SU-DHL-6 (cell line): ENCODE data around the gene CTNND2.

ENCODE experiments used
- EZH2phosphoT487 ChIP-seq: fragments of 200-600 bp; sonication (generic), shearing (Covaris generic); conservative IDR thresholded peaks from 2 replicates; pipeline ENCODE4 v1.6.1; 2018; ENCODE audit warnings: mild to moderate bottlenecking, antibody characterized with exemption, low read length, moderate library complexity, mixed read lengths
- TF ChIP-seq, protein P1 (sequence below): fragments of 200-600 bp; sonication (generic); IDR thresholded peaks from one replicate; pipeline ENCODE4 v1.5.1; 2017; ENCODE audit warnings: antibody characterized with exemption, mild to moderate bottlenecking, low read length, moderate library complexity; ENCODE audit not compliant: insufficient read depth, poor library complexity, severe bottlenecking

DNA sequence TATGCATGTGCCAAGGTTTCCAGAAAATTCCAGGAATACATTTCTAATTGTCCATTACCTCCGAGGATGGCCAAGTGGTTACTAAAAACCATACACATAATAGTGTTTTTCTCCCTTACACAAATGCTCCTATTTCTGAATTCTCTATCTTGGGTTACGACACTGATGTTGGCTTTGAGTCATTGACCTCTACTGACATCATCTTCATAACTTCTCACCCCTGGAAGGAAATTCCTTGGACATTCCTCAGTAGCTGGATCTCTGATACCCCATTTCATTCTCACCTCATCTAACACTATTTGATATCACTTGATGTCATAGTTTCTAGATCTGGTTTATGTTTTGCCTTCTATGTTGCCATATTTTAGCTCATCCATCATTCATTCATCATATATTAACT, 287.2 kb downstream of the CTNND2 start:
- TF ChIP-seq, protein P1, sequence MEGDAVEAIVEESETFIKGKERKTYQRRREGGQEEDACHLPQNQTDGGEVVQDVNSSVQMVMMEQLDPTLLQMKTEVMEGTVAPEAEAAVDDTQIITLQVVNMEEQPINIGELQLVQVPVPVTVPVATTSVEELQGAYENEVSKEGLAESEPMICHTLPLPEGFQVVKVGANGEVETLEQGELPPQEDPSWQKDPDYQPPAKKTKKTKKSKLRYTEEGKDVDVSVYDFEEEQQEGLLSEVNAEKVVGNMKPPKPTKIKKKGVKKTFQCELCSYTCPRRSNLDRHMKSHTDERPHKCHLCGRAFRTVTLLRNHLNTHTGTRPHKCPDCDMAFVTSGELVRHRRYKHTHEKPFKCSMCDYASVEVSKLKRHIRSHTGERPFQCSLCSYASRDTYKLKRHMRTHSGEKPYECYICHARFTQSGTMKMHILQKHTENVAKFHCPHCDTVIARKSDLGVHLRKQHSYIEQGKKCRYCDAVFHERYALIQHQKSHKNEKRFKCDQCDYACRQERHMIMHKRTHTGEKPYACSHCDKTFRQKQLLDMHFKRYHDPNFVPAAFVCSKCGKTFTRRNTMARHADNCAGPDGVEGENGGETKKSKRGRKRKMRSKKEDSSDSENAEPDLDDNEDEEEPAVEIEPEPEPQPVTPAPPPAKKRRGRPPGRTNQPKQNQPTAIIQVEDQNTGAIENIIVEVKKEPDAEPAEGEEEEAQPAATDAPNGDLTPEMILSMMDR = no peak
- TF ChIP-seq EZH2phosphoT487 = no peak
